GM23248 (cell line): ENCODE measurements around the gene ZDHHC14. TPM values are rescaled to one million over a fixed set of nuclear protein-coding genes. Genes with fewer than 3 reads are reported as not detected.
"Not testable (repeated sequence)": the region's sequence is repeated elsewhere in the genome, so short reads cannot be mapped to it uniquely, and the experiment has no call there.

Experiments used
- DNase-seq: peaks from one replicate; pipeline ENCODE4 v3.0.0-alpha.2; 2015
- H2AFZ ChIP-seq: fragments of 200-600 bp; sonication (generic); 2 replicates; pipeline ENCODE4 v1.6.1; 2016; ENCODE audit warnings: antibody characterized with exemption
- H3F3A ChIP-seq: fragments of 200-600 bp; sonication (generic); 2 replicates; pipeline ENCODE4 v1.6.1; 2016; ENCODE audit warnings: mild to moderate bottlenecking, antibody characterized with exemption, mixed run types; ENCODE audit not compliant: insufficient read depth
- H3K27ac ChIP-seq: fragments of 200-600 bp; sonication (generic); 2 replicates; pipeline ENCODE4 v1.5.1; 2016; ENCODE audit warnings: mild to moderate bottlenecking
- H3K27me3 ChIP-seq: fragments of 200-600 bp; sonication (generic); replicated peaks from 2 replicates; pipeline ENCODE4 v1.6.1; 2016; ENCODE audit warnings: mild to moderate bottlenecking; ENCODE audit not compliant: insufficient read depth
- H3K36me3 ChIP-seq: fragments of 200-600 bp; sonication (generic); 2 replicates; pipeline ENCODE4 v1.6.1; 2016; ENCODE audit warnings: low read depth, mild to moderate bottlenecking
- H3K4me1 ChIP-seq: fragments of 200-600 bp; sonication (generic); 2 replicates; pipeline ENCODE4 v1.6.1; 2016; ENCODE audit warnings: mild to moderate bottlenecking; ENCODE audit not compliant: insufficient read depth
- H3K4me2 ChIP-seq: fragments of 200-600 bp; sonication (generic); one replicate; pipeline ENCODE4 v1.6.1; 2016; ENCODE audit warnings: mild to moderate bottlenecking; ENCODE audit not compliant: unreplicated experiment
- H3K4me3 ChIP-seq: fragments of 200-600 bp; sonication (generic); 2 replicates; pipeline ENCODE4 v1.5.1; 2016; ENCODE audit warnings: mild to moderate bottlenecking
- H3K79me2 ChIP-seq: fragments of 200-600 bp; sonication (generic); 2 replicates; pipeline ENCODE4 v1.6.1; 2016; ENCODE audit warnings: mild to moderate bottlenecking; ENCODE audit not compliant: insufficient read depth
- H3K9ac ChIP-seq: fragments of 200-600 bp; sonication (generic); 2 replicates; pipeline ENCODE4 v1.6.1; 2016; ENCODE audit warnings: mild to moderate bottlenecking
- H3K9me2 ChIP-seq: fragments of 200-600 bp; sonication (generic); 2 replicates; pipeline ENCODE4 v1.6.1; 2016; ENCODE audit warnings: mixed run types, mild to moderate bottlenecking, moderate library complexity; ENCODE audit not compliant: insufficient read depth
- H3K9me3 ChIP-seq: fragments of 200-600 bp; sonication (generic); one replicate; pipeline ENCODE4 v1.6.1; 2017; ENCODE audit warnings: low read depth
- H4K20me1 ChIP-seq: fragments of 200-600 bp; sonication (generic); 2 replicates; pipeline ENCODE4 v1.6.0; 2016; ENCODE audit not compliant: insufficient read depth
- EZH2 ChIP-seq: fragments of 200-600 bp; sonication (generic); IDR thresholded peaks from 2 replicates; pipeline ENCODE4 v1.6.1; 2018; ENCODE audit warnings: antibody characterized with exemption, mild to moderate bottlenecking; ENCODE audit not compliant: insufficient read depth, poor library complexity, severe bottlenecking
- EZH2phosphoT487 ChIP-seq: fragments of 200-600 bp; sonication (generic); IDR thresholded peaks from 2 replicates; pipeline ENCODE4 v1.6.1; 2018; ENCODE audit warnings: antibody characterized with exemption, moderate library complexity, mild to moderate bottlenecking, low read depth; ENCODE audit not compliant: insufficient read depth
- WGBS, 2 experiments: methylation state at CpG; one replicate each; pipeline ENCODE4 v1.1.6; 2015 to 2017; ENCODE audit warnings: low lambda C conversion rate in 2 of 2, low coverage in 1 of 2; ENCODE audit errors: missing lambda C conversion rate in 2 of 2; 5-methylcytosine and 5-hydroxymethylcytosine counted together
- in situ Hi-C: fragments of 300-500 bp; cut with MboI; formaldehyde crosslinking; loops from 2 replicates; pipeline ENCODE4 v1.15.0; 2020
- polyA plus RNA-seq: library from polyadenylated mRNA; unstranded; fragments of >200 nt; fragmentation: Nextera tagmentation; extraction: Ambion mirVana; gene quantifications from 2 replicates; pipeline ENCODE4 v1.2.1, GENCODE V29; 2016
- total RNA-seq: library from RNA; depleted of rRNA; stranded (reverse); fragments of >200 nt; shearing (Covaris generic); gene quantifications from 2 replicates; pipeline ENCODE4 v1.2.3, GENCODE V29; 2014

ZDHHC14 gene
- total and polyA plus RNA-seq, 2 experiments from 2014 or later = 1.4 to 4.5 TPM

DNA sequence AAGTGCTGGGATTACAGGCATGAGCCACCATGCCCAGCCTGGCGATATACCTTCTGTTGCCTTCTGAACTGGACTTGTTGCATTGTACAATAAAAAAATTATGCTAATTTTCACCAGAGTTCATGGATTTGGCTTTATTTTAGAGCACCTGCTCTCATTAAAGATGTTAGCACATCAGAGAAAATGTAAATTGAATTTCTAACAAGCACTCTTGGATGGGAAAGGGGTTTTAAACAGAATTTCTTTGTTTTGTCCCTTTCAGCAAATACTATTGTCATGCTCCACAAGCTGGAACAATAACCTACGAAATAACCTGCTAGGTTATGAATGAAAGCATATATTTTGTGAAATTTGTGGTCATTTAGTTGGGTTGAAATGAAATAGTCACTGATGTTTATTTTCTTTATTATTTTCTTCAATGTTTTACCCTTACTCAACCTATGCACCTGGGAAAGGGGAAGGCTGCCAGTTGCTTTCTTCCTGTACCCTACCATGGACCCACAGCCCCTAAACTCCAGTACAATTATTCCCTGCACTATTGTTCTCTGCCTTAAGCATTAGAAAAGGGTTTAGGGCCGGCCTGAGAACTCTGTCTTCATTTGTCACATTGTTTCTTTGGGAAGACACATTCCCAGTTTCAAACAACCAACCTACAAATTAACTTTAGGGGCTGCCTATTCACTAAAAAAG, 22.2 kb downstream of the ZDHHC14 start:
- in situ Hi-C loops = no loop called here
- Histone ChIP-seq H3K4me2 (no peak overlapping the region), H3K9ac (no peak overlapping the region), H2AFZ (no peak overlapping the region), H3K36me3 (no peaks in the 10 kb centered on the region), H3F3A (no peaks in the 10 kb centered on the region), H3K27ac (no peak overlapping the region), H3K79me2 (no peaks in the 10 kb centered on the region), H3K4me1 (no peaks in the 10 kb centered on the region), H3K9me3 (no peaks in the 10 kb centered on the region), H4K20me1 (no peaks in the 10 kb centered on the region), H3K4me3 (no peak overlapping the region), H3K9me2 (no peaks in the 10 kb centered on the region), H3K27me3 (no peaks in the 10 kb centered on the region)
- TF ChIP-seq EZH2phosphoT487 (no peak), EZH2 (no peak)
- 77 to 85% methylated on average over 3 of the region's 3 CpGs for WGBS, 2 experiments
- DNase-seq = no peak

DNA sequence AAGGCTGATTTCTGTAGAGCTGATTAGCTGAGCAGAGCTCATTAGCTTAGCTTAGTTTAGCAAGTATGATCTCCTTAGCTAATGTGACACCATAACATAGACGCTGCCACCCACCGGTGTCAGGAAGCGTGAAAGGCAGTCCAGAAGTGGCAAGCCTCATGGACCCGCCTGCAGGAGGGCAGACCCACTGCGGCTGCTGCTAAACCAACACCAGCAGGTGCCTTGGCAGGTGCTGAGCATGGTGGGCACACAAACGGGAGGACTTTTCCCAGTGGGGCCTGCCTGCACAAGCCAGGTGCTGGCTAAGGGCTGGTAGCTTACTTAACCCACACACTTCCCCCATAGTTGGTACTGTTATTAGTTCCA, 22.7 kb downstream of the ZDHHC14 start:
- WGBS, 2 experiments = 89 to 92% methylated on average over 6 of the region's 6 CpGs
- Histone ChIP-seq H3K4me2 (no peak overlapping the region), H3K27me3 (no peaks in the 10 kb centered on the region), H3K4me1 (no peaks in the 10 kb centered on the region), H4K20me1 (no peaks in the 10 kb centered on the region), H3K4me3 (no peak overlapping the region), H3K36me3 (no peaks in the 10 kb centered on the region), H3K9ac (no peak overlapping the region), H3F3A (no peaks in the 10 kb centered on the region), H3K27ac (no peak overlapping the region), H3K79me2 (no peaks in the 10 kb centered on the region), H3K9me2 (no peaks in the 10 kb centered on the region), H2AFZ (no peak overlapping the region), H3K9me3 (no peaks in the 10 kb centered on the region)
- no peak for TF ChIP-seq EZH2phosphoT487
- TF ChIP-seq EZH2 = no peak
- in situ Hi-C loops = no loop called here
- DNase-seq = no peak

DNA sequence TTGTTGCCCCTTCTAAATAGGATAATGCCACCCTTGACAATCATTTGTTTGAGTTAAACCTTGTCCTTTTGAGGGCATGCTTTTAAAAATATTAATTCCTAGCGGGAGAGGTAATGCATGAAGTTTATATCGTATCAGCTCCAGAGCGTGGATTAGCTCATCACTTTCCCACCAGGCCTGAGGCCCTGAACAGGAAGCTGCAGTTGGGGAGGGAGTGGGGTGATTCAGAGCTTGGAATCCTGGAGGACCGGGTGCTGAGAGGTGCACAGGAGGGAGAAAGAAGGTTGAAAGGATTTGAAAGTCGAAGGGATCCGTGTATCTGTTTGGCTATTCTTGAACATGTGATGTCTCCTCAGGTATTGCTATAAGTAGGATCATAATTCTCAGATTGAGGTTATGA, 25.0 kb downstream of the ZDHHC14 start:
- H3K27me3 ChIP-seq = no peaks in the 10 kb centered on the region
- no peaks in the 10 kb centered on the region for H3K9me2 ChIP-seq
- no peak overlapping the region for H3K4me2 ChIP-seq
- no peak overlapping the region for H3K27ac ChIP-seq
- no peak overlapping the region for H3K9ac ChIP-seq
- H4K20me1 ChIP-seq = no peaks in the 10 kb centered on the region
- no peak for TF ChIP-seq EZH2
- no peak for TF ChIP-seq EZH2phosphoT487
- H3K9me3 ChIP-seq = no peaks in the 10 kb centered on the region
- no peaks in the 10 kb centered on the region for H3K36me3 ChIP-seq
- no peaks in the 10 kb centered on the region for H3F3A ChIP-seq
- no peaks in the 10 kb centered on the region for H3K4me1 ChIP-seq
- DNase-seq = peak; percentile 15
- H3K79me2 ChIP-seq = no peaks in the 10 kb centered on the region
- 82 to 86% methylated on average over 6 of the region's 6 CpGs for WGBS, 2 experiments
- no peak overlapping the region for H2AFZ ChIP-seq
- no peak overlapping the region for H3K4me3 ChIP-seq
- in situ Hi-C loops = no loop called here

DNA sequence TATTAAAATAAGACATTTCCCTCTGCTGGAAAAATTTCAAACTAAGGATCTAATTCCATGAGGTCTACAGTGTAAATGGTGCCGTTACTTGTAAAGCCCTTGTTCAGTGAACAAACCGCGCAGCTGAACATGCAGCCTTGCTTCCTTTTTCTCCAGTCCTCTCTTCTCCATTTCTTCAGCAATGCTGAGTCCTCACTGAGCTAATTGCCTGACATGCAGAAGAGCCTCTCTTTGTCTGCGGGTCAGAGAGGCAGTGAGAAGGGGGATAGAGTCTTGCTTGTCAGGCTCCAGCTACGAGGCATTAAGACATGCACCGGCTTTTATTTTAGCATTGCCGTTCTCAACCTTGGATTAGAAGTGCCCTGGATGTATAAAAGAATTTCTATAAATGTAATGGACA, 25.7 kb downstream of the ZDHHC14 start:
- TF ChIP-seq EZH2 (no peak), EZH2phosphoT487 (no peak)
- Histone ChIP-seq H3K27ac (no peak overlapping the region), H4K20me1 (no peaks in the 10 kb centered on the region), H3K9me3 (no peaks in the 10 kb centered on the region), H3K36me3 (no peaks in the 10 kb centered on the region), H3K9me2 (no peaks in the 10 kb centered on the region), H3K9ac (no peak overlapping the region), H3K4me3 (no peak overlapping the region), H3K4me2 (no peak overlapping the region), H3F3A (no peaks in the 10 kb centered on the region), H2AFZ (no peak overlapping the region), H3K79me2 (no peaks in the 10 kb centered on the region), H3K4me1 (no peaks in the 10 kb centered on the region), H3K27me3 (no peaks in the 10 kb centered on the region)
- in situ Hi-C loops = no loop called here
- WGBS, 2 experiments = 97 to 99% methylated on average over 7 of the region's 7 CpGs
- DNase-seq = no peak

GRCh38 chr6:157407646-157408045, 26.7 kb downstream of the ZDHHC14 start:
- no peak overlapping the region for H3K27ac ChIP-seq
- no peak overlapping the region for H2AFZ ChIP-seq
- H3K9ac ChIP-seq = no peak overlapping the region
- DNase-seq = no peak
- no peaks in the 10 kb centered on the region for H4K20me1 ChIP-seq
- WGBS, 2 experiments = 77% methylated on average over 3 of the region's 3 CpGs
- no peaks in the 10 kb centered on the region for H3F3A ChIP-seq
- no peak for TF ChIP-seq EZH2phosphoT487
- TF ChIP-seq EZH2 = no peak
- H3K4me2 ChIP-seq = no peak overlapping the region
- no peaks in the 10 kb centered on the region for H3K9me3 ChIP-seq
- H3K79me2 ChIP-seq = no peaks in the 10 kb centered on the region
- H3K36me3 ChIP-seq = no peaks in the 10 kb centered on the region
- H3K27me3 ChIP-seq = no peaks in the 10 kb centered on the region
- no peaks in the 10 kb centered on the region for H3K9me2 ChIP-seq
- H3K4me1 ChIP-seq = no peaks in the 10 kb centered on the region
- no peak overlapping the region for H3K4me3 ChIP-seq
- in situ Hi-C loops = no loop called here

DNA sequence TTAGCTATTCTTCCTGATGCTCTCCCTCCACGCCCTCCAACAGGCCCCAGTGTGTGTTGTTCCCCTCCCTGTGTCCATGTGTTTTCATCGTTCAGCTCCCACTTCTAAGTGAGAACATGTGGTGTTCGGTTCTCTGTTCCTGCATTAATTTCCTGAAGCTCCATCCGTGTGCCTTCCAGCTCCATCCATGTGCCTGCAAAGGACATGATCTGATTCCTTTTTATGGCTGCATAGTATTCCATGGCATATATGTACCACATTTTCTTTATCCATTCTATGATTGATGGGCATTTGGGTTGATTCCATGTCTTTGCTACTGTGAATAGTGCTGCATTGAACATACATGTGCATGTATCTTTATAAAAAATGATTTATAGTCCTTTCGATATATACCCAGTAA, 27.4 kb downstream of the ZDHHC14 start:
- H3K79me2 ChIP-seq, DNase-seq, H3K9me3 ChIP-seq, H3K27ac ChIP-seq, H3K4me1 ChIP-seq, H3K9ac ChIP-seq, H3K4me3 ChIP-seq, H3F3A ChIP-seq, H3K27me3 ChIP-seq, H3K9me2 ChIP-seq, in situ Hi-C loops, H3K36me3 ChIP-seq, H3K4me2 ChIP-seq, H4K20me1 ChIP-seq, H2AFZ ChIP-seq: not testable (repeated sequence)
- WGBS, 2 experiments = 64 to 80% methylated on average over 5 of the region's 5 CpGs
